NCI-H2196 (cell line): ENCODE measurements around the gene LIPM.

Experiments used
- DNase-seq: peaks from one replicate; lab custom pipeline; 2025; ENCODE audit not compliant: unreplicated experiment; lab: John Stamatoyannopoulos, UW

The LIPM gene

DNA sequence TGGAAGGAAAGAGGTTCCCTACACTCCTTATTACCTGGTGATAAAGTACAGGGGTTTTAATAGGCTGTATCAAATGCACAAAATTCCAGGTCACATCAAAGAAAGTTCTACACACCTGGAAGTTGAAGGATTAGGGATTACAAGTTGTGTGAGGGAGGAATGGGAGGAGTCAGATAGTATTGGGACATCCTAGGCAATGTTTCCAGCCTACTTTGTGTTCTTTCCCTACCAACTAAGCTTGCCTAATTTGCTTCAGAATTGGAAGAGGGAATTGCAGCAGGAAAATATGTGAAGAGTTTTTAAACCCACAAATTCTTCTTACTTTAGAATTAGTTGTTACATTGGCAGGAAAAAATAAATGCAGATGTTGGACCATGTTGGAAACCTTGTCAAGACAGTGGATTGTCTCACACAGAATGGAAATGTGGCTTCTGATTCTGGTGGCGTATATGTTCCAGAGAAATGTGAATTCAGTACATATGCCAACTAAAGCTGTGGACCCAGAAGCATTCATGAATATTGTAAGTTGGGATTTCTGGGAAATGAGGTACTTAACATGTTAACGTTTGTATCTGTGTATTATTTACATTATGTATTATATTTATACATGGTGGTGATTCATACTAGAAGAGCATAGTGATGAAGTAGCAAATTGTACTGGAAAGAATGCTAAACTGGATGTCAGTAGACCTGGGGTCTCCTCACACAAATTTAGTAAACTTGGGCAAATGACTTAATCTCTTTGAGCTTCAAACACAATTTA is at the start of gene LIPM:
Gene LIPM (plus strand): TSS at position 208 of the 763 bp plus-strand sequence. CDS start 167 bp downstream, at position 375.
- DNase-seq, result no peak

DNA sequence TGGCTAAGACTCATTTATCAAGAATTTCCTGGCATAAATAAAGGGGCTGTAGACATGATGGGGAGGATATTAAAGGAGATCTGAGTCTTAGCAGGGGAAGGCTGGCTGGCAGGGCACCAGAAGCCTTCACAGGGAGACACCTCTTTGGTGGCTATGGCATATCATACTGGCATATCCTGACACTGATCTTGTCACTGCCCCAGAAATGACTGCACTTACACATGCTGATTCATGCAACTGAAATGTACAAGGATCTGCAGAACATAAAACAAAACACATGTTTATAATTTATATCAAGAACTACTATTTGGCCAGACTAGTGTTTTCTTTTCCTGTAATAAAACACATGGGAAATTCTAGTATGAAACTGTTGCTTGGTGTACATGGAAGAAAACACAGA is 48.2 kb upstream of the LIPM start:
- no peak for DNase-seq

GRCh38 chr10:88755753-88756152 is 46.8 kb upstream of the LIPM start:
- no peak for DNase-seq

GRCh38 chr10:88756660-88757059 is 45.9 kb upstream of the LIPM start:
- no peak for DNase-seq

GRCh38 chr10:88759366-88760101 is 43.0 kb upstream of the LIPM start, which contains the start of gene LIPN:
TSS of gene LIPN (plus strand) at chr10:88760020. CDS start at chr10:88761406, 1,386 bp downstream.
- no peak for DNase-seq

- DNase-seq, result no peak
Observed at GRCh38 chr10:88762906-88763305, 39.6 kb upstream of the LIPM start.

DNA sequence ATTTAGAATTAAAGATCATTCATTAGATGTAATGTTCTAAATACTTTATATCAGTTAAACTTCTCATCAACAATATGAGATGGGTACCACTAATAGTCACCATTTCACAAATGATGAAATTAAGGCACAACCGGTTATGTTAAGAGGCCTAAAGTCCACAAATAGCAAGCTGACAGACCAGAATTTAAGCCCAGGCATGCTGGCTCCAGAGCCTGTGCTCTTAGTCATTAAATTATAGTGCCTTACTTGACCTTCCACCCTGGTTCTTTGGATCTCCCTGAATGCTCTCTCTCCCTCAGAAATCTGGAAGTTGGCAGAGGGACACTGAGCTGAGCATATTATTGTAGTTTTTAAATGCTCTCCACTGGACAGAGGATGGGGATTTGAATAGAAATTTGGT is 39.1 kb upstream of the LIPM start:
- no peak for DNase-seq

- DNase-seq, result no peak
Observed at GRCh38 chr10:88764110-88764509, 38.4 kb upstream of the LIPM start.

- no peak for DNase-seq
Observed at GRCh38 chr10:88765816-88766215, 36.7 kb upstream of the LIPM start.

GRCh38 chr10:88769384-88769783 is 33.1 kb upstream of the LIPM start:
- no peak for DNase-seq

DNA sequence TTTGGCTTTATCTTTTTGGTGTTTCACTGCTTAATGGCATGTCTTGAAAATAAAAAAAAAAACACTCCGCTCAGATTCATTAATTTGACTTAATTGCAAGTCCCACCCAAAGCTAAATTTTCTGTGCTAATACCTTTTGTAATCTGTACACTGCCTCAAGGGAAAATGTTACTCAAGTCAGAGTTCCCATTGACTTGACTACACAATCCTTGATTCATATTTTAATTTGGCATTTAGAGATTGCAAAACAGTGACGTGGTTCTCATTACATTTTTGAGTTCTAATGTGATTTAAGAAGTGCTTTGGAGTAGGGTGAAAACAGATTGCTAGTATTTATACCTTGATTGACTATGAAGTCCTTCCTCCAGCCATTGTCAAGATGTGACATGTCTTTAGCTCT is 21.3 kb upstream of the LIPM start:
- DNase-seq, result no peak

GRCh38 chr10:88782222-88782621 is 20.3 kb upstream of the LIPM start:
- DNase-seq, result no peak

GRCh38 chr10:88783724-88784123 is 18.8 kb upstream of the LIPM start:
- DNase-seq, result no peak

DNA sequence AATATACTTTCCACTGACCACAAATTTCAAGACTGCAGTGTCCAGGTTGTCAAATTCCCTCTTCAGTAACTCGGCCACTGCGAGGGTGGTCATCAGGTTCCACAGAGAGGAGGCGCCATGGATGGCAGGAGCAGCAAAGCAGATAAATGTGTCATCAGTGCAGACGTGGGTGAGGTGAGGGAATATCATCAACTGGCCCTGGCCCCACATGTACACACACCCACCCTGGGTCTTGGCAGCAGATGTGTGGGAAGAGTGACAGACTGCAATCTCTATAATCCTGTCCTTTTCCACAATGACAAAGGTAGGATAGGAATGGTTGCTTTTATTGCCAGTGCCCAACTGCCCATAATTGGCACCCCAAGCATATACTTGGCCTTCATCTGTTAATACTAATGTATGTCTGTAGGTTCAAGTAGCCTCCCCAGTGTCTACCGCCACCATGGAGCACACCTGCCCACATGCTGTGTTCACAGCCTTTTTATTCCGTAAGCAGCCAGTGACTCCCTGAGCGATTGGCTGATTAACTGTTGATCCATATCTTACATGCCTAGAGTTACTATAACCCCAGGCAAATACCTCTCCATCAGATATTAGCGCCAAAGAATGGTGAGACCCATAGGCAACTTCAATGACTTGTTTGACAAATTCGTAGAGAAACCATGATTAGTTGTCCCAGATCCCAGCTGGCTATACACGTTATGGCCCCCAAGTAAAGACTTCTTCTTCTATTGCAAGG is 16.3 kb upstream of the LIPM start:
- no peak for DNase-seq

- no peak for DNase-seq
Observed at GRCh38 chr10:88787463-88787862, 15.1 kb upstream of the LIPM start.

DNA sequence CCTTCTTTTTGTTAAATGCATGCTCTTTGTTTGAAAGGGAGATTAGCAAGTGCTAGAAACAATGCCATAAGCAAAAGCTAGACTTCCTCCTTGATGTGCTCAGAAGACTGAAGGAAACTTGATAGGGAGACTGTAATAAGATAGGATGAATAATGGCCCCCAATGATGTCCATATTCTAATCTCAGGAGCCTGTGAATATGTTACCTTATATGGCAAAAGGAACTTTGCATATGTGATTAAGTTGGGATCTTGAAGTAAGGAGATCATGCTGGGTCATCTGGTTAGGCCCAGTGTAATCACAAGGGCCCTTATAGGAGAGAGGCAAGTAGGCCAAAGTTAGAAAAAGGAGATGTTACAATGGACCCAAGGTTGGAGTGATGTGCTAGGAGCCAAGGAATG is 13.6 kb upstream of the LIPM start:
- no peak for DNase-seq

DNA sequence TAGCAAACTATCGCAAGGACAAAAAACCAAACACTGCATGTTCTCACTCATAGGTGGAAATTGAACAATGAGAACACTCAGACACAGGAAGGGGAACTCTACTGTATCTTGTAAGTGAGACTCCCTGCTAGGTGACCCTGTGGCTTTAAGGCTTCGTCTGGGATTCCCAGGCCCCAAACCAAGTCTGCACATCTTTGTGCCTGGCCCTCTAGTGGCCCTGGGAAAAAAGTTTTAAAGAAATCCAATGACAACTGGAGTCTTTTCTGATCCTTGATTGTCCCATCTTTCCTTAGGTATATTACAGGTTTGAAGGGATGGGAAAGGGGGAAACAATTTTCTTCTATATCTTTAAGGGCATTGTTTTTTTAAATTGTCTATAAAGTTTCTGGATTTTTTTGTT is 10.6 kb upstream of the LIPM start:
- no peak for DNase-seq

GRCh38 chr10:88792661-88793060 is 9.9 kb upstream of the LIPM start:
- DNase-seq, result no peak

- no peak for DNase-seq
Observed at GRCh38 chr10:88793712-88794299, 8.7 kb upstream of the LIPM start.

DNA sequence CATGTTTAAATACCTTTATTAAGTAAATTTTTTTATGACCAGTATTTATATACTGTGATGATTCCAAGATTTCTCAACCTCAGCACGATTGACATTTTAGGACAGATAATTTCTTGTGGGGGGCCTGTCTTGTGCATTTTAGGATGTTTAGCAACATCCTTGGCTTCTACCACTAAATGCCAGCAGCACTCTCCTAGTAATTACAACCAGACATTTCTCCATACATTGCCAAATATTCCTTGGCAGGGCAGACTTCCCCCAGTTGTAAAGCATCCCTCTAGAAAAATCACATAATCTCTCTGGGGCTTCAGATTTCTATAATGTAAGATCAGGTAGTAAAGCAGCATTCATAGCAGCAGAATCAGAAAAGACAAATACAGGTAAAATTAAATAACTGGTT is 7.8 kb upstream of the LIPM start:
- no peak for DNase-seq
